DND-41 (cell line): ENCODE data around the gene RFX1.

Experiments used
- EZH2 ChIP-seq: IDR thresholded peaks from 3 replicates; pipeline ENCODE4 v1.6.1; 2012; ENCODE audit warnings: borderline replicate concordance, low read depth, mild to moderate bottlenecking, moderate library complexity, low read length, inconsistent platforms; ENCODE audit not compliant: severe bottlenecking
- TF ChIP-seq, protein P1 (sequence below): IDR thresholded peaks from 2 replicates; pipeline ENCODE4 v1.5.1; 2012; ENCODE audit warnings: borderline replicate concordance, low read length, moderate library complexity, mild to moderate bottlenecking; ENCODE audit not compliant: poor library complexity, severe bottlenecking; ENCODE audit errors: extremely low read depth

DNA sequence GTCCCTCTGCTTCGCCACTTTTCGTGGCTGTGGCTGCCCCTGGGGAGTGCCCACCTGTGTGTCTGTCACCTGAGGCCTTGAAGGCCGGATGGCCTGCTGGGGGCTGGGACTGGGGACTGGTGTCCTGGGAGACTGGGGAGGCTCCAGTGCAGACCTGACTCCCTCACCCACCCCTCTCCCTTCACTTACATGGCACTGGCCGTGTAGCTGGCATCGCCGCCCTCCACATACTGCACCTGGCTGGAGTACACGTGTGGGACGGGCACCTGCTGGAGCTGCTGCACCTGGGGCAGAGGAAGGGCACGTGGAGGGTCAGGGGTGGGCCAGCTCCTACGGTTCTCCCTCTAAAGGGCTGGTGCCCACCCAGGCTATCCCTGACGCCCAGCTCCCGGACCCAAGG is 28.3 kb downstream of the RFX1 start:
- TF ChIP-seq, protein P1, sequence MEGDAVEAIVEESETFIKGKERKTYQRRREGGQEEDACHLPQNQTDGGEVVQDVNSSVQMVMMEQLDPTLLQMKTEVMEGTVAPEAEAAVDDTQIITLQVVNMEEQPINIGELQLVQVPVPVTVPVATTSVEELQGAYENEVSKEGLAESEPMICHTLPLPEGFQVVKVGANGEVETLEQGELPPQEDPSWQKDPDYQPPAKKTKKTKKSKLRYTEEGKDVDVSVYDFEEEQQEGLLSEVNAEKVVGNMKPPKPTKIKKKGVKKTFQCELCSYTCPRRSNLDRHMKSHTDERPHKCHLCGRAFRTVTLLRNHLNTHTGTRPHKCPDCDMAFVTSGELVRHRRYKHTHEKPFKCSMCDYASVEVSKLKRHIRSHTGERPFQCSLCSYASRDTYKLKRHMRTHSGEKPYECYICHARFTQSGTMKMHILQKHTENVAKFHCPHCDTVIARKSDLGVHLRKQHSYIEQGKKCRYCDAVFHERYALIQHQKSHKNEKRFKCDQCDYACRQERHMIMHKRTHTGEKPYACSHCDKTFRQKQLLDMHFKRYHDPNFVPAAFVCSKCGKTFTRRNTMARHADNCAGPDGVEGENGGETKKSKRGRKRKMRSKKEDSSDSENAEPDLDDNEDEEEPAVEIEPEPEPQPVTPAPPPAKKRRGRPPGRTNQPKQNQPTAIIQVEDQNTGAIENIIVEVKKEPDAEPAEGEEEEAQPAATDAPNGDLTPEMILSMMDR: no peak
- no peak for TF ChIP-seq EZH2
